Activated T-helper 2 cell treated with anti-CD3 and anti-CD28 coated beads, Interferon-gamma antibody, Interleukin-2, Interleukin-4, amounts not matched to agents 10 μg/mL and 5 μg/mL and 100 μg/mL, durations not matched to agents 14 hours and 24 hours and 36 hours (primary cell): ENCODE measurements around the gene CAPRIN1. TPM values are rescaled to one million over a fixed set of nuclear protein-coding genes. Genes with fewer than 3 reads are reported as not detected.

Experiments
- DNase-seq: peaks from one replicate; pipeline ENCODE4 v3.0.0; 2021; ENCODE audit warnings: low spot score
- H3K27ac Mint-ChIP-seq: one replicate; pipeline ENCODE4 v1.8.0; 2021; ENCODE audit warnings: mixed read lengths
- H3K27me3 Mint-ChIP-seq: one replicate; pipeline ENCODE4 v1.8.0; 2021; ENCODE audit warnings: low read depth, mixed read lengths
- H3K36me3 Mint-ChIP-seq: one replicate; pipeline ENCODE4 v1.8.0; 2021; ENCODE audit warnings: low read depth, mixed read lengths
- H3K4me1 Mint-ChIP-seq: one replicate; pipeline ENCODE4 v1.8.0; 2021; ENCODE audit warnings: low read depth, mixed read lengths
- H3K4me3 Mint-ChIP-seq: one replicate; pipeline ENCODE4 v1.8.0; 2021; ENCODE audit warnings: low read depth, mild to moderate bottlenecking, moderate library complexity, mixed read lengths
- H3K9me3 Mint-ChIP-seq: one replicate; pipeline ENCODE4 v1.8.0; 2021; ENCODE audit warnings: mixed read lengths
- intact Hi-C: fragments of 100-400 bp; cut with micrococcal nuclease; formaldehyde crosslinking; loops from one replicate; pipeline ENCODE4 v1.15.1; 2023
- total RNA-seq: library from RNA; stranded (reverse); gene quantifications from 2 replicates; pipeline ENCODE4 v1.2.3, GENCODE V29; 2022

The CAPRIN1 gene
- total RNA-seq, 1 donor from 2014 or later, result 285 TPM

- Mint-ChIP-seq H3K27me3 (no peaks in the 10 kb centered on the region), H3K36me3 (peaks cover 82% of the 10 kb centered on the region), H3K9me3 (no peaks in the 10 kb centered on the region), H3K4me3 (no peak overlapping the region), H3K4me1 (peaks cover under 1% of the 10 kb centered on the region), H3K27ac (no peak overlapping the region)
- no peak for DNase-seq
- intact Hi-C loops, result no loop called here
Observed at GRCh38 chr11:34114471-34114870, 62.9 kb downstream of the CAPRIN1 start.

- H3K27ac Mint-ChIP-seq, result peak overlapping the region; percentile 15
- no peaks in the 10 kb centered on the region for H3K27me3 Mint-ChIP-seq
- intact Hi-C loops, result no loop called here
- H3K4me1 Mint-ChIP-seq, result peaks cover 1% of the 10 kb centered on the region
- H3K36me3 Mint-ChIP-seq, result peaks cover 78% of the 10 kb centered on the region
- DNase-seq, result no peak
- no peak overlapping the region for H3K4me3 Mint-ChIP-seq
- no peaks in the 10 kb centered on the region for H3K9me3 Mint-ChIP-seq
Observed at GRCh38 chr11:34120651-34121050, 69.1 kb downstream of the CAPRIN1 start.

- Mint-ChIP-seq H3K4me1 (peaks cover 1% of the 10 kb centered on the region), H3K27me3 (no peaks in the 10 kb centered on the region), H3K27ac (no peak overlapping the region), H3K36me3 (peaks cover 83% of the 10 kb centered on the region), H3K9me3 (no peaks in the 10 kb centered on the region), H3K4me3 (no peak overlapping the region)
- no peak for DNase-seq
- intact Hi-C loops, result no loop called here
Observed at GRCh38 chr11:34124885-34125668, 73.5 kb downstream of the CAPRIN1 start.

- Mint-ChIP-seq H3K27me3 (no peaks in the 10 kb centered on the region), H3K9me3 (no peaks in the 10 kb centered on the region), H3K27ac (no peak overlapping the region), H3K4me1 (peaks cover 1% of the 10 kb centered on the region), H3K36me3 (peaks cover 84% of the 10 kb centered on the region), H3K4me3 (no peak overlapping the region)
- intact Hi-C loops, result no loop called here
- DNase-seq, result no peak
Observed at GRCh38 chr11:34126959-34127848, 75.7 kb downstream of the CAPRIN1 start.

- Mint-ChIP-seq H3K9me3 (no peaks in the 10 kb centered on the region), H3K36me3 (peaks cover 87% of the 10 kb centered on the region), H3K4me3 (no peak overlapping the region)
Observed at GRCh38 chr11:34128824-34129223, 77.3 kb downstream of the CAPRIN1 start.

GRCh38 chr11:34132261-34132965 lies 80.9 kb downstream of the CAPRIN1 start:
- no peak overlapping the region for H3K4me3 Mint-ChIP-seq
- no peak for DNase-seq
- intact Hi-C loops, result no loop called here
- no peak overlapping the region for H3K27ac Mint-ChIP-seq
- no peaks in the 10 kb centered on the region for H3K27me3 Mint-ChIP-seq
- peaks cover 7% of the 10 kb centered on the region for H3K4me1 Mint-ChIP-seq
- no peaks in the 10 kb centered on the region for H3K9me3 Mint-ChIP-seq
- peaks cover 86% of the 10 kb centered on the region for H3K36me3 Mint-ChIP-seq

More at GRCh38 chr11:34128824-34129223, 77.3 kb downstream of the CAPRIN1 start:
- no peaks in the 10 kb centered on the region for H3K4me1 Mint-ChIP-seq
- intact Hi-C loops, result no loop called here
- H3K27me3 Mint-ChIP-seq, result no peaks in the 10 kb centered on the region
- no peak for DNase-seq
- H3K27ac Mint-ChIP-seq, result no peak overlapping the region

- H3K9me3 Mint-ChIP-seq, result no peaks in the 10 kb centered on the region
- H3K27ac Mint-ChIP-seq, result no peak overlapping the region
- H3K4me3 Mint-ChIP-seq, result no peak overlapping the region
- intact Hi-C loops, result no loop called here
- peaks cover 7% of the 10 kb centered on the region for H3K4me1 Mint-ChIP-seq
- no peaks in the 10 kb centered on the region for H3K27me3 Mint-ChIP-seq
- H3K36me3 Mint-ChIP-seq, result peaks cover 91% of the 10 kb centered on the region
- no peak for DNase-seq
Observed at GRCh38 chr11:34134765-34135164, 83.2 kb downstream of the CAPRIN1 start.

GRCh38 chr11:34135439-34135838 lies 83.9 kb downstream of the CAPRIN1 start:
- no peak overlapping the region for H3K27ac Mint-ChIP-seq
- H3K4me3 Mint-ChIP-seq, result no peak overlapping the region
- no peaks in the 10 kb centered on the region for H3K9me3 Mint-ChIP-seq
- no peak for DNase-seq
- peaks cover 85% of the 10 kb centered on the region for H3K36me3 Mint-ChIP-seq
- intact Hi-C loops, result no loop called here
- no peaks in the 10 kb centered on the region for H3K27me3 Mint-ChIP-seq
- peaks cover 7% of the 10 kb centered on the region for H3K4me1 Mint-ChIP-seq

- Mint-ChIP-seq H3K4me3 (no peak overlapping the region), H3K27ac (no peak overlapping the region), H3K4me1 (peaks cover 7% of the 10 kb centered on the region), H3K27me3 (no peaks in the 10 kb centered on the region), H3K36me3 (peaks cover 83% of the 10 kb centered on the region), H3K9me3 (no peaks in the 10 kb centered on the region)
- intact Hi-C loops, result no loop called here
- no peak for DNase-seq
Observed at GRCh38 chr11:34136420-34136819, 84.9 kb downstream of the CAPRIN1 start.

- Mint-ChIP-seq H3K4me3 (no peak overlapping the region), H3K27ac (no peak overlapping the region), H3K27me3 (no peaks in the 10 kb centered on the region), H3K9me3 (no peaks in the 10 kb centered on the region), H3K4me1 (peaks cover 7% of the 10 kb centered on the region), H3K36me3 (peaks cover 79% of the 10 kb centered on the region)
- intact Hi-C loops, result no loop called here
- no peak for DNase-seq
Observed at GRCh38 chr11:34139346-34139745, 87.8 kb downstream of the CAPRIN1 start.

- no peak for DNase-seq
- no peak overlapping the region for H3K4me3 Mint-ChIP-seq
- intact Hi-C loops, result no loop called here
- H3K36me3 Mint-ChIP-seq, result peaks cover 74% of the 10 kb centered on the region
- peaks cover 4% of the 10 kb centered on the region for H3K4me1 Mint-ChIP-seq
- no peak overlapping the region for H3K27ac Mint-ChIP-seq
- no peaks in the 10 kb centered on the region for H3K27me3 Mint-ChIP-seq
- no peaks in the 10 kb centered on the region for H3K9me3 Mint-ChIP-seq
Observed at GRCh38 chr11:34140149-34140548, 88.6 kb downstream of the CAPRIN1 start.

GRCh38 chr11:34143048-34143447 lies 91.5 kb downstream of the CAPRIN1 start:
- H3K4me1 Mint-ChIP-seq, result no peaks in the 10 kb centered on the region
- no peak for DNase-seq
- H3K36me3 Mint-ChIP-seq, result peaks cover 78% of the 10 kb centered on the region
- intact Hi-C loops, result no loop called here
- H3K27me3 Mint-ChIP-seq, result no peaks in the 10 kb centered on the region
- peak overlapping the region; percentile 15 for H3K27ac Mint-ChIP-seq
- H3K4me3 Mint-ChIP-seq, result no peak overlapping the region
- H3K9me3 Mint-ChIP-seq, result no peaks in the 10 kb centered on the region
